GM18508 (cell line): ENCODE data around the gene LVRN.

Source experiments
- ATAC-seq: cut with Tn5 transposase; IDR thresholded peaks from one replicate; pipeline ENCODE4 v1.9.1; 2021; ENCODE audit warnings: moderate number of reproducible peaks; ENCODE audit not compliant: insufficient read depth, unreplicated experiment

LVRN gene

GRCh38 chr5:115952588-115952987, 9.7 kb upstream of the LVRN start:
- ATAC-seq, result no peak

GRCh38 chr5:115954144-115954543, 8.1 kb upstream of the LVRN start:
- no peak for ATAC-seq

- no peak for ATAC-seq
Measured at GRCh38 chr5:115956957-115957356, 5.3 kb upstream of the LVRN start.

GRCh38 chr5:115961381-115962238, 665 bp upstream of the LVRN start:
- no peak for ATAC-seq

GRCh38 chr5:115962565-115963402, 509 bp downstream of the LVRN start:
- no peak for ATAC-seq

GRCh38 chr5:115963566-115963965, 1.3 kb downstream of the LVRN start:
- no peak for ATAC-seq

- no peak for ATAC-seq
Measured at GRCh38 chr5:115968770-115969169, 6.5 kb downstream of the LVRN start.

- peak; percentile 83 for ATAC-seq
Measured at GRCh38 chr5:115977096-115977495, 14.8 kb downstream of the LVRN start.

GRCh38 chr5:115977988-115978387, 15.7 kb downstream of the LVRN start:
- no peak for ATAC-seq

GRCh38 chr5:115978779-115979178, 16.5 kb downstream of the LVRN start:
- ATAC-seq, result no peak

GRCh38 chr5:115979201-115980041, 17.1 kb downstream of the LVRN start:
- ATAC-seq, result no peak

GRCh38 chr5:115983519-115983918, 21.2 kb downstream of the LVRN start:
- no peak for ATAC-seq

- ATAC-seq, result no peak
Measured at GRCh38 chr5:115985802-115986757, 23.8 kb downstream of the LVRN start.

- no peak for ATAC-seq
Measured at GRCh38 chr5:115988002-115988401, 25.7 kb downstream of the LVRN start.

GRCh38 chr5:115992848-115993350, 30.6 kb downstream of the LVRN start:
- ATAC-seq, result no peak

GRCh38 chr5:115995351-115995750, 33.1 kb downstream of the LVRN start:
- ATAC-seq, result no peak

- ATAC-seq, result no peak
Measured at GRCh38 chr5:116002116-116002906, 40.0 kb downstream of the LVRN start.

GRCh38 chr5:116004248-116004647, 42.0 kb downstream of the LVRN start:
- no peak for ATAC-seq
